Measurements from ENCODE around the gene EGFLAM.

Gene EGFLAM

GRCh38 chr5:38367966-38368365 is 109.6 kb downstream of the EGFLAM start:
- Histone ChIP-seq H3K4me2 (ENCODE audit: low read length) (no peak overlapping the region), H3K4me3 (ENCODE audit: low read depth, low read length, poor library complexity, severe bottlenecking) (no peak overlapping the region), H4K20me1 (ENCODE audit: insufficient read depth, low read length) (no peaks in the 10 kb centered on the region), H3K9ac (ENCODE audit: low read length) (no peak overlapping the region), H3K36me3 (ENCODE audit: insufficient read depth, low read length) (no peaks in the 10 kb centered on the region), H3F3A (ENCODE audit: insufficient read depth, low read length) (no peaks in the 10 kb centered on the region), H2AFZ (ENCODE audit: low read length) (no peak overlapping the region), H3K27me3 (ENCODE audit: insufficient read depth, low read length) (no peaks in the 10 kb centered on the region; the same call in 1 of the 2 replicates), H3K27ac (ENCODE audit: low read depth, low read length, poor library complexity, severe bottlenecking) (no peak overlapping the region), H3K4me1 (ENCODE audit: insufficient read depth, low read length, severe bottlenecking) (no peaks in the 10 kb centered on the region), H3K9me2 (ENCODE audit: low read depth, low read length) (no peaks in the 10 kb centered on the region), H3K9me3 (ENCODE audit: low read length) (no peaks in the 10 kb centered on the region), H3K79me2 (ENCODE audit: insufficient read depth, low read length) (no peaks in the 10 kb centered on the region)
- no peak for TF ChIP-seq EZH2 (IDR thresholded peaks at IDR 0.05; ENCODE audit: borderline replicate concordance, low read length)
- no peak for TF ChIP-seq CTCF (IDR thresholded peaks at IDR 0.05; ENCODE audit: low read length)

GRCh38 chr5:38369692-38370091 is 111.3 kb downstream of the EGFLAM start:
- Histone ChIP-seq H3K9me2 (ENCODE audit: low read depth, low read length) (no peaks in the 10 kb centered on the region), H3K27ac (ENCODE audit: low read depth, low read length, poor library complexity, severe bottlenecking) (no peak overlapping the region), H3K9ac (ENCODE audit: low read length) (no peak overlapping the region), H3K4me3 (ENCODE audit: low read depth, low read length, poor library complexity, severe bottlenecking) (no peak overlapping the region), H2AFZ (ENCODE audit: low read length) (no peak overlapping the region), H3K36me3 (ENCODE audit: insufficient read depth, low read length) (no peaks in the 10 kb centered on the region), H3F3A (ENCODE audit: insufficient read depth, low read length) (no peaks in the 10 kb centered on the region), H4K20me1 (ENCODE audit: insufficient read depth, low read length) (no peaks in the 10 kb centered on the region), H3K4me1 (ENCODE audit: insufficient read depth, low read length, severe bottlenecking) (no peaks in the 10 kb centered on the region), H3K4me2 (ENCODE audit: low read length) (no peak overlapping the region), H3K9me3 (ENCODE audit: low read length) (no peaks in the 10 kb centered on the region), H3K27me3 (ENCODE audit: insufficient read depth, low read length) (no peaks in the 10 kb centered on the region; the same call in 1 of the 2 replicates), H3K79me2 (ENCODE audit: insufficient read depth, low read length) (no peaks in the 10 kb centered on the region)
- TF ChIP-seq EZH2 (IDR thresholded peaks at IDR 0.05; ENCODE audit: borderline replicate concordance, low read length) (no peak), CTCF (IDR thresholded peaks at IDR 0.05; ENCODE audit: low read length) (no peak)

GRCh38 chr5:38370358-38371100 is 112.2 kb downstream of the EGFLAM start:
- Histone ChIP-seq H3K9me3 (ENCODE audit: low read length) (no peaks in the 10 kb centered on the region), H3K79me2 (ENCODE audit: insufficient read depth, low read length) (no peaks in the 10 kb centered on the region), H3K27ac (ENCODE audit: low read depth, low read length, poor library complexity, severe bottlenecking) (no peak overlapping the region), H3K4me1 (ENCODE audit: insufficient read depth, low read length, severe bottlenecking) (no peaks in the 10 kb centered on the region), H3K9me2 (ENCODE audit: low read depth, low read length) (no peaks in the 10 kb centered on the region), H2AFZ (ENCODE audit: low read length) (no peak overlapping the region), H3K9ac (ENCODE audit: low read length) (no peak overlapping the region), H3K4me3 (ENCODE audit: low read depth, low read length, poor library complexity, severe bottlenecking) (no peak overlapping the region), H4K20me1 (ENCODE audit: insufficient read depth, low read length) (no peaks in the 10 kb centered on the region), H3K27me3 (ENCODE audit: insufficient read depth, low read length) (peaks cover 3% of the 10 kb centered on the region; the same call in 1 of the 2 replicates), H3K36me3 (ENCODE audit: insufficient read depth, low read length) (no peaks in the 10 kb centered on the region), H3F3A (ENCODE audit: insufficient read depth, low read length) (no peaks in the 10 kb centered on the region), H3K4me2 (ENCODE audit: low read length) (no peak overlapping the region)
- TF ChIP-seq EZH2 (IDR thresholded peaks at IDR 0.05; ENCODE audit: borderline replicate concordance, low read length) (no peak), CTCF (IDR thresholded peaks at IDR 0.05; ENCODE audit: low read length) (no peak)

All from OCI-LY1 (cell line).